HG03460 (cell line): ENCODE data around the gene PTBP3.
"Not testable (repeated sequence)": the region's sequence is repeated elsewhere in the genome, so short reads cannot be mapped to it uniquely, and the experiment has no call there.

Experiments
- ATAC-seq: cut with Tn5 transposase; IDR thresholded peaks from one replicate; pipeline ENCODE4 v1.9.1; 2021; ENCODE audit not compliant: unreplicated experiment

The PTBP3 gene

DNA sequence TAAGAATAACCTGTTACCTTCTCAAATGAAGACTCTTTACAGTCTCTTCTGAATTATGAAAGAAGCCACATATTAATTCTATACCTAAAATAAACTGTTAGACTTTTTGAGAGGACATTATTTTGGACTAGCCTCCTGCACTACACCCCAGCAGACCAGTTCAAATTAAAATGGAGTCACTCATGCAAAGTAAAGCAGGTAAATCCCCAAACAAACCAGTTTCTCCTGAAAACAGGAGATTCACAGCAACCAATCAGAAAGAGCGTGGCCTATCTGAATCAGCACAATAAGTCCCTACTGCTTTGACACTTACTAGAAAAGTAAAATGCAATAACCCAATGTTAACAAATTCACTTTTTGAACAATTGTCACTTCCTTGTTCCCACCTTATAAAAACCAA, 58.8 kb downstream of the PTBP3 start:
- no peak for ATAC-seq

DNA sequence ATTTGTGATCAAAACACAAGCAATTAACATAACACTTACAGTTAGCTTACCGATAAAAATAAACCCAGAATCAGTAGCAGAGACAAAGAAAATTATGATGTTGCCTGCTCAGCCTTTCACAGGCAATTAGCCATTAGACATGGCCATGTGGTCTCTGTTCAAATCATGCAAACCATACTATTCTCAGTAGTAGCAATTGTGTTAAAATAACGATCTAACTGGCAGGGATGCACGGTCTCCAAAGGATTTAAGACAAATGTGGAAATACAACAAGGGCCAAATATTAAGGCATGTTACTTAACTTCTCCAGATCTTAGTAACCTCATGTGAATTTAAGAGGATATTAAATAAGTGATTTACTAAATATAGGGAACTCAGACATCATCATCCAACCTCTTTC, 59.5 kb downstream of the PTBP3 start:
- no peak for ATAC-seq

DNA sequence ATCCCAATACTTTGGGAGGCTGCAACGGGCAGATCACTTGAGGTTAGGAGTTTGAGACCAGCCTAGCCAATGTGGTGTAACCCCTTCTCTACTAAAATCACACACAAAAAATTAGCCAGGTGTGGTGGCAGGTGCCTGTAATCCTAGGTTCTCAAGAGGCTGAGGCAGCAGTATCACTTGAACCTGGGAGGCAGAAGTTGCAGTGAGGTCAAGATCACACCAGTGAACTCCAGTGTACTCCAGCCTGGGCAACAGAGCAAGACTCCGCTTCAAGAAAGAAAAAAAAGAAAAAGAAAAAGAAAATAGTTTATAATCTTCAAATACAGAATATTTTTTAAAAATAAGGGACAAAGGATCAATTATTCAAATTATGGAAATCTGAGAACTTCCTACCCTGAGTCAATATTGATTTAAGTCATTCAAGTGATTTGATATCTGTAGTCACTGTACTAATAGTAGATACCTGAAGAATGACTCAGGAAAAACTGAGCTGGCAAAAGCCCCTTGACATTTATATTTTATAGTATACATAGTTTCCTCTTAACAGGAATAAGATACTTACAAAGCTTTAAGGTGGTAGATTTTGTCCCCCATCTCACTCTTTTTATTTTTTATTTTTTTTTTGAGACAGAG, 61.8 kb downstream of the PTBP3 start:
- no peak for ATAC-seq

DNA sequence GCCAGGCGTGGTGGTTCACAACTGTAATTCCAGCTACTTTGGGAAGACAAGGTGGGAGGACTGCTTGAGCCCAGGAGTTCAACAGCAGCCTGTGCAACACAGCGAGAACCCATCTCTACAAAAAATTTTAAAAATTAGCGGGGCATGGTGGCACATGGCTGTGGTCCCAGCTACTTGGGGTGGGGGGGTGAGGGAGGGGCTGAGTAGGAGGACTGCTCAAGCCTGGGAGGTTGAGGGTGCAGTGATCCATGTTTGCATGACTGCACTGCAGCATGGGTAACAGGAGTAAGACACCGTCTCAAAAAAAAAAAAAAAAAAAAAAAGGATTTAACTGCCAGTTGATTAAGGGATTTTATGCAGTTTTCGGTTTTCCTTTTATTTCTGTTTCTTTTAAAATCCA, 65.0 kb downstream of the PTBP3 start:
- no peak for ATAC-seq

DNA sequence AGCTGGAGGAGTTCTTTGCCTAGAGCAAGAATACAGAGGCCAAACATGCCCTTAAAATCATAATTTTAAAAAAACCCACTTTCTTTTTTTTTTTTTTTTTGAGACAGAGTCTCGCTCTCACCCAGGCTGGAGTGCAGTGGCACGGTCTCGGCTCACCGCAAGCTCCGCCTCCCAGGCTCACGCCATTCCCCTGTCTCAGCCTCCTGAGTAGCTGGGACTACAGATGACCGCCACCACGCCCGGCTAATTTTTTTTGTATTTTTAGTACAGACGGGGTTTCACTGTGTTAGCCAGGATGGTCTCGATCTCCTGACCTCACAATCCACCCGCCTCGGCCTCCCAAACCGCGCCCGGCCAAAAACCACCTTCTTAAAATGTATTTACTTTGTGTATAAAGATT, 66.3 kb downstream of the PTBP3 start:
- not testable (repeated sequence) for ATAC-seq

DNA sequence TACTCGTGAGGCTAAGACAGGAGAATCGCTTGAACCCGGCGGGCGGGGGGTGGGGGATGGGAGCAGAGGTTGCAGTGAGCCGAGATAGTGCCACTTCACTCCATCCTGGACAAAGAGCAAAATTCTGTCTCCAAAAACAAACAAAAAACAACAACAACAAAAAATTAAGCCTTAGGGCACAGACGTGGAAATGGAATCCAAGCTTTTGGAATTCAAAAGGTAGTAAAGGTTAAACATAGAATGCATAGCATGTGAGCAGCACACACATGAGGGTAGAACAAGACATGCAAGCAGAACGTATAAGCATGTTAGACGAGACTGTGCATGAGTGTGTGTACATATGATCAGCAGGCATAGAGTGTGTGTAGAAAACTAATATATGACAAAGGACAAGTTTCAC, 68.0 kb downstream of the PTBP3 start:
- no peak for ATAC-seq

DNA sequence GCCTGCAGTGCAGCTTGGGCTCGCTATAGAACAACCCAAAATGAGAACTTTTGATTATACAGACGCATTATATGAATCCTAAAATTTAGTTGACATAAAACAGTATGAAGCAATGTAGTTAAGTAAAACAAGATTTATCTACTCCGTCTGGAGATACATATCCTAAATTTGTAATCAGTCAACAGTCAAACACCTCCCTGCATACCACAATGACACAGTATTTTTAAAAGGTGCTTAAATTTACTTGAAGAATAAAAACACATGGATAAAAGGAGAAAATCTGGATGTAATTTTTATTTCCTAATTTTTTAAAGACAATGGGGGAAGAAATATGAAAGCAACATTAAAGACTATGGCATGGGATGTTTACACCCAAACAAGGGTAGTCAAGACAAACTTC, 70.8 kb downstream of the PTBP3 start:
- no peak for ATAC-seq

DNA sequence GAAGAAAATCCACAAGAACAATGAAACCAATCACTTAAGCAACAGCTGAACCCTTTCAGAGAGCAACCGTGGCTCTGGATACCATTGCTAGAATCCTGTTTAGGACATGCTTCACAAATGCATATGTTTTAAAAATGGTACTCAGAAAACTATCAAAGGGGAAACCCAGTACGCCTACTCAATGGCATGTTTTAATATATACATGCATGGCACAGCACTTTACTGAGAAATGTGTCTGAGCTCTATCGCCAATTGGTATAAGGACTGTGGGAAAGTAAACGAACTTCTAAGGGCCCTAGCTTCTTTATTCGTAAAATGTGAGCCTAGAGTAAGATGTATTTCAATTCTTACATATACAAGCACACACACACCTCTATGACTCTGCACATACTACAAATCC, 72.3 kb downstream of the PTBP3 start:
- ATAC-seq: no peak

DNA sequence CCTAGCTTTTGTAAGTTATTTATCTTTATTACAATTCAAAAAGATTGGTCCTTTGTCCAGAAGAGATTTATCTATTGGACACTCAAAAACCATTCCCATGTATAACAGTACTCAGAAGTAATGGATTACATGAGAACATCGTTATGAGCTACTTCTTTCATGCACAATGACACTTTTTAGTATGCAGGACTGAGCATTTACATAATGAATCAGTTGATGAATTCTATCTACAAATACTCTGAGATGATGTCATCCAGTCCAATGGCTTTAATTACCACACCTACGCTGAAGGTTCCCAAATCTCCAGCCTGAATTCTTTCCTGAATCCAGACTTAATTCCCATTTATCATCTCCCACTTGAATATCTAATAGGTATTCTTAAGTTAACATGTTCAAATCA, 75.3 kb downstream of the PTBP3 start:
- ATAC-seq: no peak

DNA sequence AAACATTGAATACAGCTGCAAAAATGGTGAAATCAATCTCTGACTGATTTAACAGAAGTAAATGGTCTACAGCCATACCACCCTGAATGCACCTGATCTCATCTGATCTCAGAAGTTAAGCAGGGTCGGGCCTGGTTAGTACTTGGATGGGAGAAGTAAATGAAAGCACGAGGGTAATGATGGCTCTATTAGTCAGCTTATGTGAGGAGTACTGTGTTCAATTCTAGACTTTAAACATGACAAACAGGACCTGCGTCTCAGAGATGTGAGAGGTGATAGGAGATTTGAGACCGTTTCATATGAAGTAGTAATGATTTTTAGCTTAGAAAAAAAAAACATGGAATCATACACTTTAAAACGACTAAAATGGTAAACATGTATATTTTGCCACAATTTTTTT, 81.2 kb downstream of the PTBP3 start:
- no peak for ATAC-seq

DNA sequence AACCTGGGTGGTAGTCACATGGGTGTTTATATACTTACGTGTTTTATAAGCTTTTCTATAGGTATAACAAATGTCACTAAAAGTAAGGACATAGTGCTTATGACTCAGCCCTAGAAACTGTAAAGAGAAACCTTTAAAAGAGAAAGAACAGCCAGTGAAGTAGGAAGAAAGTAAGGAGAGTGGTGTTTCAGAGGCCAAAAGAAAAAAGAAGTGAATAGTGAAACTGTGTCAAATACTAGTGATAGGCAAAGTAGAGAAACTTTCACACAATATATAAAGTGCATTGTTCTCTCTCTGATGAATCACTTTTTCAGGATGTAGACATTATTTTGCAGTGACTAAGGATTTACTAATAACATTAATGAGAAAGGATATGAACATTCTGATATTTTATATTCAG, 84.1 kb downstream of the PTBP3 start:
- ATAC-seq: peak; percentile 91

DNA sequence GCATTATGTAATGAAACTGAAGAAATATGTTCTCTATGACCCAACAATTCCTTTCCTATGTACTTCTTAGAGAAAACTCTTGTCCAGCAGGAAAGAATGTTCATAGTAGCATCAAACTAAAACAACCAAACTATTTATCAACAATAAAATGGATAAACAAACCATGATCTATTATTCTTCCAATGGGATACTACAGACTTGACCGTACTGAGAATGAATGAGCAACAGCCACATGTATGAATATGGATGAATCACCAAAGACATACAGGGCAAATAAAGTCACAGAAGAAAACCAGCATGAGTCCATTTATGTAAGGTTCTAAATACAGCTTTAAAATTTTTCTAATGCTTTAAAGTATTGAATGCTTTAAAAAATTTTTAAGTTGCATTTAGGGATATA, 84.7 kb downstream of the PTBP3 start:
- no peak for ATAC-seq

DNA sequence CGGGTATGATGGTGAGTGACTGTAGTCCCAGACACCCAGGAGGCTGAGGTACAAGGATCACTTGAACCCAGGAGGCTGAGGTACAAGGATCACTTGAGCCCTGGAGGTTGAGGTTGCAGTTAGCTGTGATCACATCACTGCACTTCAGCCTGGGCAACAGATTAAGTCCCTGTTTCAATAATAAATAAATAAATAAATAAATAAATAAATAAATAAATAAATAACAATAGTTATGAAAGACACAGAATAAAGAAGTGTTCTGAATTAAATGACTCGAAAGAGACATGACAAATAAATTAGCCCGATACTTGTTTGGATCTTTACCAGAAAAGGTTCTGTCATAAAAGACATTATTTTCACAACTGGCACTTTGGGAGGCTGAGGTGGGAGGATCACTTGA, 86.3 kb downstream of the PTBP3 start:
- no peak for ATAC-seq

DNA sequence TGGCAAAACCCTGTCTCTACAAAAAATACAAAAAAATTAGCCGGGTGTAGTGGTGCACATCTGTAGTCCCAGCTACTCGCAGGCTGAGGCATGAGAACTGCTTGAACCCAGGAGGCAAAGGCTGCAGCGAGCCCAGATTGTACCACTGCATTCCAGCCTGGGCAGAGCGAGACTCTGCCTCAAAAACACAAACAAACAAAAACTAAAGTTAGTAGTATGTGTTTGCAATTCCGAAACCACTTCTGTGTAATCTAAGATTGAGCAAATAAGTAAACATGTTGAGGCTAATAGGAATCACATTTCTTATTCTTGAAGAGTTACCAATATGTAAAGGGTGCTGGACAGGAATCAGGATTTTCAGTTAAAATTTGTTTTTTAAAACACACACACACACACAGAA, 88.3 kb downstream of the PTBP3 start:
- no peak for ATAC-seq

DNA sequence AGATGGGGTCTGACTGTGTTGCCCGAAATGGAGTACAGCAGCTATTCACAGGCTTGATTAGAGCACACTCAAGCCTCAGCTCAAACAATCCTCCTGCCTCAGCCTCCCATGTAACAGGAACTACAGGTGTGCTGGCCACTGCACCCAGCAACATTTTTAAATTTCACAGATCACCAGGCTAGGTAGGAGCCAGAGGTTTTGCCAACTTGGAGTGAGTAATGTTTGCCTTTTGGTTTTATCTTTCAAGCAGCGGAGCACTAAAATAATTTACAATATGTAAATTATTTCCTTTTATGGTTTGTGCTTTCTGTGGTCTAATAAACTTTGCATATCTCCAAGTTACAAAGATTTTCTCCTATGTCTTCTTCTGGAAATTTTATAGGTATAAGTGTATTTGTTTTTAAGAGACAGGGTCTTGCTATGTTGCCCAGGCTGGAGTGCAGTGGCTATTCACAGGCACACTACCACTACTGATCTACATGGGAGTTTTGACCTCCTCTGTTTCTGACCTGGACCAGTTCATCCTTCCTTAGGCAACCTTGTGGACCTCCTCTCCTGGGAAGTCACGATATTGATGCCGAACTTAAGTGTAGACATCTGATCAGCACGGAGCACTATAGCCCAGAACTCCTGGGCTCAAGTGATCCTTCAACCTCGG, 91.1 kb downstream of the PTBP3 start:
- ATAC-seq: no peak

DNA sequence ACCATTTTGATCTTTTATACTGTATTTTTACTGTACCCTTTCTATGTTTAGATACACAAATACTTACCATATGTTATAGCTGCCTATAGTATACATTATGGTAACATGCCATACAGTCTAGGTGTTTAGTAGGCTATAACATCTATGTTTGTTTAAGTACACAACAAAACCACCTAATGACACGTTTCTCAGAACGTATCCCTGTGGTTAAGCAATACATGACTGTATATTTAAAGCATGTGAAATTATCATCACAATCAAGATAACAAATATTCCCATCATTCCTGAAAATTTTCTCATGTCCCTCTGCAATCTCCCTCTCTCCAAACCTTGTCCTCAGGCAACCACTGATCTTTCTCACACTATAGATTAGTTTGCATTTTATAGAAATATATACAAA, 91.9 kb downstream of the PTBP3 start:
- ATAC-seq: no peak

DNA sequence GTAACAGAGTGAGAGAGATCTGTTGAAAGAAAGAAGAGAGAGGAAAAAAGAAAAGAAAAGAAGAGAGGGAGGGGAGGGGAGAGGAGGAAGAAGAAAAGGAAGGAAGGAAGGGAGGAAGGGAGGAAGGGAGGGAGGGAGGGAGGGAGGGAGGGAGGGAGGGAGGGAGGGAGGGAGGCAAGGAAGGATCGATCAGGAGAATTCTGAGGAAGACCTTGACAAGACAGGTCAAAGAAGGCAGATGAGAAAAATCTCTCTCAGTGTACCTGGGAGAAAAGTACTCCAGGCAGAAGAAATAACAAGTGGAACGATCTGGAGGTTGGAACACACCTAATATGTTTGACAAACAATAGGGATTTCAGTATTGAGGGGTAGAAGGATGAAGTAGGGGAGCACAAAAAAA, 93.7 kb downstream of the PTBP3 start:
- ATAC-seq: no peak

DNA sequence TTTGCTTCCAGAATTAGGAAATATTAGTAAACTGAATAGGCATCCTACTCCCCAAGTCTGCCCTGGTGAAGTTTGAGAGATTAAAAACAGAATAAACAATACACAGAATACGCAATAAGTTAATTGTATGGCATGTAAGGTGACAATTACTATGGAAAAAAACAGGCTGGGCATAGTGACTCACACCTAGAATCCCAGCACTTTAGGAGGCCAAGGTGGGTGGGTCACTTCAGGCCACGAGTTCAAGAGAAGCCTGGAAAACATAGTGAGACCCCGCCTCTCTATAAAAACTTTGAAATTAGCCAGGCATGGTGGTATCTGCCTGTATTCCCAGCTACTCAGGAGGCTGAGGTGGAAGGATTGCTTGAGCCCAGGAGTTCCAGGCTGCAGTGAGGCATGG, 94.1 kb downstream of the PTBP3 start:
- ATAC-seq: no peak

DNA sequence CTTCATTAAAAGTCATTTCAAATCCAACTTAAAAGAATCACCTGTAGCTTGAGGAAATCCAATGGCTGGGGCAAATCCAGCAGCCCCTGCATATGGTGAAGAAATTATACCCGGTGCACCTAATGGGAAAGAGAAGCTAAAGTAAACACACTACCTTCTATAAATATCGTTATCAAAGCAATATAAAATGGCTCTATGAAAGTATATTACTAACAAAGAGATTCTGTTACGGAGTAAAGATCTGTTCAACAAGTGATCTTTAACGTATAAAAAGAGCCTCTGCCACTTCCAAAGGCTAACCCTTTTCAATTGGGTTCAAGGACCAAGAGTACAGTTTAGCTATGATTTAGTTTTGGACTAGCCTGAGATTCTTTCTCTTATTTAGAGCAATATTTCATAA, 98.6 kb downstream of the PTBP3 start:
- ATAC-seq: no peak

DNA sequence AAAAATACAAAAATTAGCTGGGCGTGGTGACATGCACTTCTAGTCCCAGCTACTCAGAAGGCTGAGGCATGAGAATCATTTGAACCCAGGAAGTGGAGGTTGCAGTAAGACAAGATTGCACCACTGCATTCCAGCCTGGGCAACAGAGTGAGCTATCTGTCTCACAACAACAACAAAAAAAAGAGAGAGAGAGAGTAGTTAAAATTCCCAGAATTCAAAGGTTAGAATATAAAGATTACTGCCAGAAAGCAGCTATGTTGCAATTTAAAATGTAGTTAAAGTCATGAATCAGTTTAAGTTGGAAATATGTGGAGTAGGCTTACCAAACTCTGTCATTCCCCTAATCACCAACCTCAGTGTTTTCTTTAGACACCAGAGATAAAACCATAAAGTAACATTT, 99.7 kb downstream of the PTBP3 start:
- ATAC-seq: no peak

DNA sequence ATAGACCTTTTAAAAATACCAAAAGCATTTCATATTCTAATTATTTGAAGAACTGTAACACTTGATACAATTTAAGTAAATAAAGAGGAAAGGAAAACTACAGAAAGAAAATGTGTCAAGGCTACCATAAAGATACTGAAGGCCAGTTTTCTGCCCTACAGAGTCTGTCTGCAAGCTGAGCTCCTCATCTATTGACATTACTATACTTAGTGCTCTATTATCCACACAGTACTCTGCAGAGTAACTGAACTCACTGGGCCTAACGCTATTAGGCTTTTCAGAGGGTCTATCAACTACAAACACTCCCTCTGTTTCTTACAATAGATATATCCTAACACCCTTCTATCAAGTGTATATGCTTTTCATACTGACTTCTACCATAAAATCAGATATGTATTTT, 101.2 kb downstream of the PTBP3 start:
- no peak for ATAC-seq

DNA sequence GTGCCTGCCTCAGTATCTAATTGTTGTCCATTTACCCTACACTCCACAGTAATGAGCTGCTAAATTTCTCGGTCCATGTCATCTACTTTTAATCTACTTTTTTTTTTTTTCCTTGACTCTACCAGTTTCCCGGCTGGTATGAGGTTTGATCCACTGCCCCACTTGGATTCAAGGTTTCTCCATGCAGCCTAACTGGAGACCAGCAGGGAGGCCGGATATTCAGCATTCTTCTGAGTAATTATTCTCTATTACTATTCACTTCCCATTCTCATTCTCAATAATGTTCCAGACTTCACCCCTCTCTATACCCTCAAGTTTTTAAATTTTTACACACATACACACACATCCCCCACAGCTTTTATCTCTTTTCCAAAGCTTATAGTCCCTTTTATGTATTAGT, 107.3 kb downstream of the PTBP3 start:
- no peak for ATAC-seq
